ENCODE measurements around the gene ELP4. TPM values are rescaled to one million over a fixed set of nuclear protein-coding genes. Genes with fewer than 3 reads are reported as not detected.
A peak's percentile ranks its signal among the peaks of the same experiment; 100 is the strongest.

ELP4 gene
- polyA plus RNA-seq, 3 donors, result 6.0 to 17.8 (median 16.4) TPM

DNA sequence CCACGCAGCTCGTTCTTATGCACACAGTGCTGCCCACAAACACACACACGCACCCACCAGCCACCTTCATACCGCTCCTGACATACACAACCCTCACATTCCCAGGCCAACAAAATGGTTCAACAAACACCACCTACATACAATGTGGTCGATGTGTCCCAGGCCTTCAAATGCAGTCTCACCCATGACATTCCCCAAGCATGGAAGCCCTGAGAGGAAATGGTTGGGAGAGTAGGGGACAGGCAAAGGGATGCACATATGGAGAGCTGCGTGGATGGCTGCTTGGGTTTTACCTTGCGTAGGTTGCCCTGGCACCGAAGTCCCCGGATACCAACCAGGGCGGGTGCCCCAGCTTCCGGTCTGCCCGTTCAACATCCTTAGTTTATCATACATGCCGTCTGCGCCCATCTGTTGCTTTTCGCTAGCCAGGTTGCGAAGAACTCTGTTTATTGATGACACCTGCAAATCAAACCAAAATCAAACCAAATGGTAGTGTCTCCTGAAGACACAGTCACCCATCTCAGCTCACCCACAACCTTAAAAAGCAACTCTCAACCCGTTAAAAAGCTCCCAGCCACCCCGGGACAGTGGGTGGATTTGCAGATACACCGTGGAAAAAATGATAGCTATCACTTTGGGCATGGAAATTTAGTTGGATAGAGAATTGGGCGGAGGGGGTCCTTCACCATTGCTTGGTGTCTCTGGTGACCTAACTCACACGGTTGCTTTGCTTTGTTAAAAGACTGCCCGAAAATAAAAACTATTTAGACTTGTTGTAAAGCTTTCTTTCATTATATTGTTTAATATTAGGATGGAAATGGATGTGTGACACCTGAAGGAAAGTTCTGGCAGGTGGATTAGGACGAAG, 291.1 kb downstream of the ELP4 start:
- no peaks in the 10 kb centered on the region for H3K79me2 ChIP-seq (ENCODE audit: insufficient read depth, low read length)
- H4K20me1 ChIP-seq (ENCODE audit: insufficient read depth, low read length), result no peaks in the 10 kb centered on the region
- peaks cover 92 to 100% of the 10 kb centered on the region in 2 donors for H3K27me3 ChIP-seq (ENCODE audit: control insufficient read depth in 2 of 2, insufficient read depth in 2 of 2, low read length in 2 of 2)
- peak overlapping the region in 1 of 2 donors; percentile 88 for H3K4me3 Mint-ChIP-seq
- no peaks in the 10 kb centered on the region for H3K36me3 ChIP-seq (replicated peaks in 1 of 2; ENCODE audit: control insufficient read depth in 1 of 2, insufficient read depth in 2 of 2, low read length in 2 of 2)
- TF ChIP-seq, protein P1, sequence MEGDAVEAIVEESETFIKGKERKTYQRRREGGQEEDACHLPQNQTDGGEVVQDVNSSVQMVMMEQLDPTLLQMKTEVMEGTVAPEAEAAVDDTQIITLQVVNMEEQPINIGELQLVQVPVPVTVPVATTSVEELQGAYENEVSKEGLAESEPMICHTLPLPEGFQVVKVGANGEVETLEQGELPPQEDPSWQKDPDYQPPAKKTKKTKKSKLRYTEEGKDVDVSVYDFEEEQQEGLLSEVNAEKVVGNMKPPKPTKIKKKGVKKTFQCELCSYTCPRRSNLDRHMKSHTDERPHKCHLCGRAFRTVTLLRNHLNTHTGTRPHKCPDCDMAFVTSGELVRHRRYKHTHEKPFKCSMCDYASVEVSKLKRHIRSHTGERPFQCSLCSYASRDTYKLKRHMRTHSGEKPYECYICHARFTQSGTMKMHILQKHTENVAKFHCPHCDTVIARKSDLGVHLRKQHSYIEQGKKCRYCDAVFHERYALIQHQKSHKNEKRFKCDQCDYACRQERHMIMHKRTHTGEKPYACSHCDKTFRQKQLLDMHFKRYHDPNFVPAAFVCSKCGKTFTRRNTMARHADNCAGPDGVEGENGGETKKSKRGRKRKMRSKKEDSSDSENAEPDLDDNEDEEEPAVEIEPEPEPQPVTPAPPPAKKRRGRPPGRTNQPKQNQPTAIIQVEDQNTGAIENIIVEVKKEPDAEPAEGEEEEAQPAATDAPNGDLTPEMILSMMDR (IDR thresholded peaks at IDR 0.05), result no peak
- no peak overlapping the region for H3K27ac ChIP-seq (ENCODE audit: low read depth in 1 of 2, low read length in 2 of 2)
- H3K4me1 Mint-ChIP-seq, result peaks cover 42% of the 10 kb centered on the region
- H3K9me3 Mint-ChIP-seq, result peaks cover 13 to 51% (median 50%) of the 10 kb centered on the region in 7 donors
- peaks cover 20 to 33% of the 10 kb centered on the region in 2 donors for H3K36me3 Mint-ChIP-seq
- no peak overlapping the region for H3K27ac Mint-ChIP-seq
- no peak overlapping the region for H3K4me3 ChIP-seq (replicated peaks in 1 of 3; ENCODE audit: low read depth in 2 of 3, low read length in 3 of 3)
- DNase-seq, result no peak
- 17% methylated on average over 17 of the region's 23 CpGs for WGBS (ENCODE audit: insufficient coverage)
- peaks cover 22 to 64% of the 10 kb centered on the region in 2 donors for H3K9me3 ChIP-seq (replicated peaks in 1 of 2; ENCODE audit: control insufficient read depth in 1 of 2, insufficient read depth in 1 of 2, low read length in 2 of 2)
- H2AFZ ChIP-seq (ENCODE audit: insufficient read depth, low read depth, low read length, poor library complexity, severe bottlenecking), result no peak overlapping the region
- H3K4me2 ChIP-seq (replicated peaks; ENCODE audit: extremely low read depth, low read length, poor library complexity, severe bottlenecking), result no peak overlapping the region
- intact Hi-C loops (cut with micrococcal nuclease), result no loop called here
- peaks cover 97 to 99% (median 98%) of the 10 kb centered on the region in 3 donors for H3K27me3 Mint-ChIP-seq (ENCODE audit: low read depth in 3 of 3)
- H3K9ac ChIP-seq (ENCODE audit: insufficient read depth, low read length, poor library complexity, severe bottlenecking), result no peak overlapping the region
- H3K4me1 ChIP-seq (ENCODE audit: control insufficient read depth in 1 of 2, insufficient read depth in 2 of 2, low read length in 2 of 2), result peaks cover 10 to 29% of the 10 kb centered on the region in 2 donors

DNA sequence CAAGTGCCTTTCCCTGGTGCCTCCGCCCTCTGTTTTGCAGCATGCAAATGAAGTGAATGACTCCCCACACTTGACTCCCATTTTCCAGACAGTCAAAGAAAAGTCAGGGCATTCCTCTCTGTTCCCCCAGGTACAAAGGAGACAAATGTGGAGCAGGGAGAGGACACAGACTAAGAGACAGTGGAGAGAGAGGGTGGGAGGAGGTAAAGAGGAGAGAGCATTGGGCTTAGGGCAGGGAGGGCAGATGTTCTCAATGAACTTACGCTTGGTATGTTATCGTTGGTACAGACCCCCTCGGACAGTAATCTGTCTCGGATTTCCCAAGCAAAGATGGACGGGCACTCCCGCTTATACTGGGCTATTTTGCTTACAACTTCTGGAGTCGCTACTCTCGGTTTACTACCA, 291.7 kb downstream of the ELP4 start:
- DNase-seq, result no peak
- H3K9me3 Mint-ChIP-seq, result peaks cover 13 to 55% (median 50%) of the 10 kb centered on the region in 7 donors
- intact Hi-C loops (cut with micrococcal nuclease), result no loop called here

More for the DNA sequence above, 291.7 kb downstream of the ELP4 start:
- no peak overlapping the region for H3K9ac ChIP-seq (ENCODE audit: insufficient read depth, low read length, poor library complexity, severe bottlenecking)
- H3K4me2 ChIP-seq (replicated peaks; ENCODE audit: extremely low read depth, low read length, poor library complexity, severe bottlenecking), result no peak overlapping the region
- H3K27ac Mint-ChIP-seq, result no peak overlapping the region
- H3K4me1 Mint-ChIP-seq, result peaks cover 42% of the 10 kb centered on the region
- H3K36me3 ChIP-seq (replicated peaks in 1 of 2; ENCODE audit: control insufficient read depth in 1 of 2, insufficient read depth in 2 of 2, low read length in 2 of 2), result no peaks in the 10 kb centered on the region
- peak overlapping the region in 1 of 2 donors; percentile 88 for H3K4me3 Mint-ChIP-seq
- no peak overlapping the region for H3K4me3 ChIP-seq (replicated peaks in 1 of 3; ENCODE audit: low read depth in 2 of 3, low read length in 3 of 3)
- no peaks in the 10 kb centered on the region for H3K79me2 ChIP-seq (ENCODE audit: insufficient read depth, low read length)
- H3K36me3 Mint-ChIP-seq, result peaks cover 20 to 33% of the 10 kb centered on the region in 2 donors
- H3K9me3 ChIP-seq (replicated peaks in 1 of 2; ENCODE audit: control insufficient read depth in 1 of 2, insufficient read depth in 1 of 2, low read length in 2 of 2), result peaks cover 24 to 71% of the 10 kb centered on the region in 2 donors
- H3K4me1 ChIP-seq (ENCODE audit: control insufficient read depth in 1 of 2, insufficient read depth in 2 of 2, low read length in 2 of 2), result peaks cover 10 to 29% of the 10 kb centered on the region in 2 donors
- H4K20me1 ChIP-seq (ENCODE audit: insufficient read depth, low read length), result no peaks in the 10 kb centered on the region
- no peak overlapping the region for H2AFZ ChIP-seq (ENCODE audit: insufficient read depth, low read depth, low read length, poor library complexity, severe bottlenecking)
- peaks cover 95 to 99% (median 98%) of the 10 kb centered on the region in 3 donors for H3K27me3 Mint-ChIP-seq (ENCODE audit: low read depth in 3 of 3)
- WGBS (ENCODE audit: insufficient coverage), result 8% methylated on average over 6 of the region's 9 CpGs
- peaks cover 91 to 100% of the 10 kb centered on the region in 2 donors for H3K27me3 ChIP-seq (ENCODE audit: control insufficient read depth in 2 of 2, insufficient read depth in 2 of 2, low read length in 2 of 2)
- no peak overlapping the region for H3K27ac ChIP-seq (ENCODE audit: low read depth in 1 of 2, low read length in 2 of 2)
- TF ChIP-seq, protein P1 (IDR thresholded peaks at IDR 0.05), result no peak

Data from CD14-positive monocyte (primary cell).